ENCODE results near the gene FOSL2. TPM values are rescaled to one million over a fixed set of nuclear protein-coding genes. Genes with fewer than 3 reads are reported as not detected.

FOSL2 gene
- total RNA-seq, 1 donor from 2014 or later, result 1.3 TPM

DNA sequence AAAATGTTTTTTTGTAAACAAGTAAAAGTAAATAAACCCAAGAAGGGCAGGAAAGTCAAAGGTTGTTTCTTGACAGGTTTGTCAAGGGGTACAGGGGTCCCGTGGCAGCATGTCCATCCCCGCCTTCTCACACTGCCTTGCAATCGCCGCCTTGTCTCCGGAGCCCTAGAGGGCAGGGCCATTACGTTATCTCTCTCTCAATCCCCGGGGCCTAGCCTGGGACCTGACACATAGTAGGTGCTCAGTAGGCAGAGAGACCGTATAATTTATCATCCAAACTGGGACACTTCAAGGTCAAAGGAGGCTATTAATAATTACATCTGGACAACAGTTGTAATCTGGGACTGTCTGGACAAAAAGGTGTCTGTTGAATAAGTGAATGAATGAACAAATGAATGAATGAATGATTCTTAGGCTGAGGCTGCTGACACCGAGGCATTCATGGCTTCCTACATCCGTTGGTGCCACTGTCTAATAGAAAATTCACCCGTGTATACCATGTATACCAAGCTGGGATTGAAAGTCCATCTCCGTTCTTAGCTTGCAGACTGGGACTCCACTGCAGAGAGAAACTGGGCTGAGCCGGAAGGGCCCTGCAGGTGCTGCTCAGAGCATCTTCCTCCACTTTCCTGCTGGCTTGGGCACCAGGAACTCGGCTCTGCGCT lies 58.4 kb downstream of the FOSL2 start:
- Mint-ChIP-seq H3K4me1 (peaks cover 3% of the 10 kb centered on the region), H3K27ac (no peak overlapping the region), H3K27me3 (ENCODE audit: insufficient read depth, low read depth) (peaks cover 13% of the 10 kb centered on the region), H3K4me3 (no peak overlapping the region), H3K9me3 (peaks cover 2% of the 10 kb centered on the region), H3K36me3 (no peaks in the 10 kb centered on the region)
- DNase-seq (ENCODE audit: low spot score), result no peak
- H3K9me3 ChIP-seq (ENCODE audit: low read depth), result no peaks in the 10 kb centered on the region
- TF ChIP-seq EZH2 (IDR thresholded peaks at IDR 0.05), result no peak
- TF ChIP-seq EZH2phosphoT487 (IDR thresholded peaks at IDR 0.05), result no peak
- TF ChIP-seq CTCF (IDR thresholded peaks at IDR 0.05), result no peak
- no peak overlapping the region for H3K4me2 ChIP-seq
- H4K20me1 ChIP-seq (ENCODE audit: low read depth), result no peaks in the 10 kb centered on the region
- H3F3A ChIP-seq (ENCODE audit: low read depth), result no peaks in the 10 kb centered on the region
- H3K4me1 ChIP-seq, result peaks cover 3% of the 10 kb centered on the region
- no peak overlapping the region for H2AFZ ChIP-seq (replicated peaks)
- no peak overlapping the region for H3K9ac ChIP-seq
- H3K4me3 ChIP-seq, result no peak overlapping the region
- H3K27me3 ChIP-seq, result no peaks in the 10 kb centered on the region
- H3K27ac ChIP-seq, result no peak overlapping the region
- H3K79me2 ChIP-seq (ENCODE audit: low read depth), result no peaks in the 10 kb centered on the region
- no peaks in the 10 kb centered on the region for H3K36me3 ChIP-seq

DNA sequence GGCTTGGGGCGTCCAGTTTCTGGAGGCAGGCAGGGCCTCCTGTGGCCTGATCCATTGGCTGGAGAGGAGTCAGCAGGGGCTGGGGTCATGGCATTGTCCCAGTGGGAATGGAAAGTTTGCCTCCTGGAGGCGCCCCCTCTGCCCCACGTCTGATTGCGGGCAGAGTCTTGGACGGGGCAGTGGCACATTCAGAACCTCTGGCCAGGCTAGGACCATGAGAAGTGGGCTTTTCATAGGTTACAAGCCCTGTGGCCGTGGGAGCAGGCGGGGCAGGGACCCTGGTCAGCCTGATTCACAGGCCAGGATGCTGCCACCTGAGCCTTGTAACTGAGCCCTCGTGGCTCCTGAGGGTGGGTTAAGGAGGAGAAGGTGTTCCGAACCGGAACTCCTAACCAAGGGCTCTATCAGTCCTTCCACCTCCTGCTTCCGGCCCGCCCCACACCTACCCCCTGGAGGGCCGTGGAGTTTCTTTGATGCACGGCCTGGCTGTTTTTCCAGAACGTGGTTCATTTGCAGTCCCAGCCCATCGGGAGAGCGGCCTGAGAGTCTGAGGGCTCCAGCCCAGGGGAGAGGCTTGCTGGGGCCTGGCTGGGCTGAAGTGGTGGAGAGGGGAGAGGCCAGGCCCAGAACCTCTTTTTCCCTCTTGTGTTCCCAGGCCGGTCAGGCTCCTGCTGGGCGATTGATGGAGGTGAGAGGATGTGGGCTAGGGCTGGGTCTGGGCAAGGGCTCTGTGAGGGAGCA lies 59.3 kb downstream of the FOSL2 start:
- peaks cover 14% of the 10 kb centered on the region for H3K27me3 Mint-ChIP-seq (ENCODE audit: insufficient read depth, low read depth)
- Histone ChIP-seq H3K27ac (no peak overlapping the region), H4K20me1 (ENCODE audit: low read depth) (no peaks in the 10 kb centered on the region), H3K9ac (no peak overlapping the region), H3K4me3 (no peak overlapping the region), H3K4me1 (peaks cover 3% of the 10 kb centered on the region), H3K79me2 (ENCODE audit: low read depth) (no peaks in the 10 kb centered on the region), H3K4me2 (no peak overlapping the region), H3K36me3 (no peaks in the 10 kb centered on the region), H3F3A (ENCODE audit: low read depth) (no peaks in the 10 kb centered on the region), H3K27me3 (no peaks in the 10 kb centered on the region), H3K9me3 (ENCODE audit: low read depth) (no peaks in the 10 kb centered on the region), H2AFZ (replicated peaks) (peak overlapping the region; percentile 47)
- peaks cover 2% of the 10 kb centered on the region for H3K9me3 Mint-ChIP-seq
- no peak overlapping the region for H3K4me3 Mint-ChIP-seq
- DNase-seq (ENCODE audit: low spot score), result no peak
- peaks cover 3% of the 10 kb centered on the region for H3K4me1 Mint-ChIP-seq
- no peak overlapping the region for H3K27ac Mint-ChIP-seq
- TF ChIP-seq EZH2 (IDR thresholded peaks at IDR 0.05) (no peak), EZH2phosphoT487 (IDR thresholded peaks at IDR 0.05) (no peak), CTCF (IDR thresholded peaks at IDR 0.05) (no peak)
- H3K36me3 Mint-ChIP-seq, result no peaks in the 10 kb centered on the region

GRCh38 chr2:28452534-28453081 lies 60.0 kb downstream of the FOSL2 start:
- H3K27me3 ChIP-seq, result no peaks in the 10 kb centered on the region
- H4K20me1 ChIP-seq (ENCODE audit: low read depth), result no peaks in the 10 kb centered on the region
- no peaks in the 10 kb centered on the region for H3F3A ChIP-seq (ENCODE audit: low read depth)
- no peak for TF ChIP-seq EZH2 (IDR thresholded peaks at IDR 0.05)
- TF ChIP-seq EZH2phosphoT487 (IDR thresholded peaks at IDR 0.05), result no peak
- peak; percentile 94 for TF ChIP-seq CTCF (IDR thresholded peaks at IDR 0.05)
- H3K4me2 ChIP-seq, result no peak overlapping the region
- Mint-ChIP-seq H3K4me1 (peaks cover 3% of the 10 kb centered on the region), H3K4me3 (no peak overlapping the region), H3K27me3 (ENCODE audit: insufficient read depth, low read depth) (peaks cover 14% of the 10 kb centered on the region), H3K9me3 (peaks cover 2% of the 10 kb centered on the region), H3K36me3 (no peaks in the 10 kb centered on the region), H3K27ac (no peak overlapping the region)
- no peak overlapping the region for H3K27ac ChIP-seq
- DNase-seq (ENCODE audit: low spot score), result peak; percentile 80
- no peaks in the 10 kb centered on the region for H3K9me3 ChIP-seq (ENCODE audit: low read depth)
- peak overlapping the region; percentile 47 for H2AFZ ChIP-seq (replicated peaks)
- no peak overlapping the region for H3K4me3 ChIP-seq
- H3K36me3 ChIP-seq, result no peaks in the 10 kb centered on the region
- H3K4me1 ChIP-seq, result peaks cover 3% of the 10 kb centered on the region
- H3K9ac ChIP-seq, result no peak overlapping the region
- H3K79me2 ChIP-seq (ENCODE audit: low read depth), result no peaks in the 10 kb centered on the region
